OCI-LY1 (cell line): ENCODE data around the gene NPW.

Experiments
- H2AFZ ChIP-seq: fragments of 200-600 bp; sonication (generic), shearing (Covaris generic); 2 replicates; pipeline ENCODE4 v1.6.0; 2014; ENCODE audit warnings: antibody characterized with exemption, mild to moderate bottlenecking, low read length
- H3F3A ChIP-seq: fragments of 200-600 bp; sonication (generic), shearing (Covaris generic); 2 replicates; pipeline ENCODE4 v1.6.0; 2014; ENCODE audit warnings: mild to moderate bottlenecking, antibody characterized with exemption, low read length, moderate library complexity; ENCODE audit not compliant: insufficient read depth
- H3K27ac ChIP-seq: fragments of 200-600 bp; sonication (generic); 2 replicates; pipeline ENCODE4 v1.5.1; 2014; ENCODE audit warnings: low read length, mixed run types, mild to moderate bottlenecking, low read depth; ENCODE audit not compliant: poor library complexity, severe bottlenecking
- H3K27me3 ChIP-seq: fragments of 200-600 bp; sonication (generic); 2 replicates; pipeline ENCODE4 v1.6.0; 2014; ENCODE audit warnings: antibody characterized with exemption, mild to moderate bottlenecking, low read length, moderate library complexity; ENCODE audit not compliant: insufficient read depth
- H3K36me3 ChIP-seq: fragments of 200-600 bp; sonication (generic); 2 replicates; pipeline ENCODE4 v1.6.1; 2014; ENCODE audit warnings: mild to moderate bottlenecking, antibody characterized with exemption, low read length, moderate library complexity, mixed read lengths; ENCODE audit not compliant: insufficient read depth
- H3K4me1 ChIP-seq: fragments of 200-600 bp; sonication (generic); 2 replicates; pipeline ENCODE4 v1.5.1; 2014; ENCODE audit warnings: mild to moderate bottlenecking, low read length, moderate library complexity; ENCODE audit not compliant: insufficient read depth, severe bottlenecking
- H3K4me2 ChIP-seq: fragments of 200-600 bp; sonication (generic), shearing (Covaris generic); 2 replicates; pipeline ENCODE4 v1.6.1; 2014; ENCODE audit warnings: low read length
- H3K4me3 ChIP-seq: fragments of 200-600 bp; sonication (generic); 2 replicates; pipeline ENCODE4 v1.5.1; 2014; ENCODE audit warnings: low read length, low read depth, mild to moderate bottlenecking, mixed read lengths; ENCODE audit not compliant: poor library complexity, severe bottlenecking
- H3K79me2 ChIP-seq: fragments of 200-600 bp; shearing (Covaris generic); 2 replicates; pipeline ENCODE4 v1.6.1; 2016; ENCODE audit warnings: mixed run types, low read length, mixed read lengths; ENCODE audit not compliant: insufficient read depth
- H3K9ac ChIP-seq: fragments of 200-600 bp; sonication (generic), shearing (Covaris generic); 2 replicates; pipeline ENCODE4 v1.6.1; 2014; ENCODE audit warnings: mild to moderate bottlenecking, low read length, mixed read lengths
- H3K9me2 ChIP-seq: fragments of 200-600 bp; sonication (generic), shearing (Covaris generic); 2 replicates; pipeline ENCODE4 v1.6.1; 2014; ENCODE audit warnings: low read depth, mild to moderate bottlenecking, low read length, mixed read lengths
- H3K9me3 ChIP-seq: fragments of 200-600 bp; shearing (Covaris generic); 2 replicates; pipeline ENCODE4 v1.6.1; 2014; ENCODE audit warnings: low read length, mixed read lengths
- H4K20me1 ChIP-seq: fragments of 200-600 bp; sonication (generic), shearing (Covaris generic); 2 replicates; pipeline ENCODE4 v1.6.0; 2016; ENCODE audit warnings: mild to moderate bottlenecking, low read length; ENCODE audit not compliant: insufficient read depth
- CTCF ChIP-seq: fragments of 200-600 bp; sonication (generic), shearing (Covaris generic); IDR thresholded peaks from 2 replicates; pipeline ENCODE4 v1.5.1; 2017; ENCODE audit warnings: mild to moderate bottlenecking, antibody characterized with exemption, low read length, moderate library complexity, mixed read lengths
- EZH2 ChIP-seq: fragments of 200-600 bp; sonication (generic), shearing (Covaris generic); IDR thresholded peaks from 2 replicates; pipeline ENCODE4 v1.8.0; 2017; ENCODE audit warnings: borderline replicate concordance, mixed run types, mild to moderate bottlenecking, antibody characterized with exemption, low read length, moderate library complexity, mixed read lengths

Gene NPW

GRCh38 chr16:2066139-2066538, 46.6 kb downstream of the NPW start:
- Histone ChIP-seq H4K20me1 (no peaks in the 10 kb centered on the region), H3K36me3 (peaks cover 48% of the 10 kb centered on the region), H3K27ac (no peak overlapping the region), H3K9me2 (no peaks in the 10 kb centered on the region), H3K9ac (no peak overlapping the region), H2AFZ (no peak overlapping the region), H3K4me3 (no peak overlapping the region), H3K4me2 (no peak overlapping the region), H3K4me1 (no peaks in the 10 kb centered on the region), H3K9me3 (no peaks in the 10 kb centered on the region), H3K79me2 (no peaks in the 10 kb centered on the region), H3K27me3 (no peaks in the 10 kb centered on the region), H3F3A (no peaks in the 10 kb centered on the region)
- no peak for TF ChIP-seq EZH2
- no peak for TF ChIP-seq CTCF
